ENCODE measurements around the gene ANTKMT. TPM values are rescaled to one million over a fixed set of nuclear protein-coding genes. Genes with fewer than 3 reads are reported as not detected.

Gene ANTKMT
- total and polyA plus RNA-seq, 2 of the 8 experiments (the other 6 are each of a cell fraction or from before 2014, with no cell fraction given), result 26.5 to 26.6 TPM

- Histone ChIP-seq H3K18ac (ENCODE audit: extremely low read depth, low read length) (no peak overlapping the region), H3K27me3 (replicated peaks in 1 of 4; ENCODE audit: control insufficient read depth in 3 of 4, extremely low read depth in 1 of 4, insufficient read depth in 3 of 4, low read length in 3 of 4) (no peaks in the 10 kb centered on the region), H3K56ac (replicated peaks; ENCODE audit: insufficient read length, low read depth, low read length) (no peak overlapping the region), H2AK5ac (ENCODE audit: low read depth, low read length) (no peak overlapping the region), H2BK120ac (replicated peaks; ENCODE audit: low read depth, low read length) (no peak overlapping the region), H3K79me2 (ENCODE audit: control insufficient read depth in 1 of 2, insufficient read depth in 2 of 2, low read length in 2 of 2) (no peaks in the 10 kb centered on the region), H3K27ac (ENCODE audit: low read depth, low read length) (no peak overlapping the region), H4K8ac (ENCODE audit: extremely low read depth, insufficient read depth, low read length) (no peak overlapping the region), H3K23me2 (ENCODE audit: low read depth, low read length) (no peaks in the 10 kb centered on the region; the same call in 1 of the 2 replicates), H2BK20ac (ENCODE audit: low read length) (no peak overlapping the region), H2BK5ac (ENCODE audit: low read depth, low read length) (no peak overlapping the region; the same call in 1 of the 2 replicates), H4K91ac (replicated peaks; ENCODE audit: insufficient read length, low read length) (no peak overlapping the region), H2BK12ac (ENCODE audit: low read depth, low read length) (no peak overlapping the region), H3K14ac (ENCODE audit: insufficient read length) (no peak overlapping the region), H3K79me1 (ENCODE audit: low read depth, low read length) (no peaks in the 10 kb centered on the region), H3K4ac (replicated peaks; ENCODE audit: insufficient read length, low read depth, low read length) (no peak overlapping the region), H3K9ac (replicated peaks in 1 of 4; ENCODE audit: extremely low read depth in 1 of 4, low read depth in 3 of 4, low read length in 3 of 4) (no peak overlapping the region), H3K4me2 (ENCODE audit: insufficient read depth in 1 of 2, low read depth in 2 of 2, low read length in 2 of 2) (no peak overlapping the region), H3K9me3 (ENCODE audit: insufficient read depth in 2 of 2, low read depth in 1 of 2, low read length in 1 of 2) (no peaks in the 10 kb centered on the region), H2AFZ (ENCODE audit: low read length) (no peak overlapping the region), H4K20me1 (replicated peaks in 1 of 2; ENCODE audit: control insufficient read depth in 1 of 2, insufficient read depth in 2 of 2, low read length in 2 of 2) (no peaks in the 10 kb centered on the region), H3K36me3 (ENCODE audit: control insufficient read depth in 2 of 4, insufficient read depth in 4 of 4, low read length in 3 of 4) (no peaks in the 10 kb centered on the region), H3K23ac (ENCODE audit: insufficient read length) (no peak overlapping the region), H4K5ac (ENCODE audit: insufficient read length, low read depth, low read length) (no peak overlapping the region), H3K4me1 (replicated peaks in 1 of 4; ENCODE audit: control insufficient read depth in 3 of 4, insufficient read depth in 4 of 4, low read length in 3 of 4) (peaks cover 0 to 8% (median 6%) of the 10 kb centered on the region in 4 experiments; a peak in 5 of 7 replicates), H3K4me3 (ENCODE audit: extremely low read depth in 1 of 4, insufficient read depth in 2 of 4, low read depth in 3 of 4, low read length in 4 of 4) (no peak overlapping the region), H2BK15ac (ENCODE audit: low read length) (no peak overlapping the region)
- ChIA-PET CTCF (ENCODE audit: partially characterized antibody) (interaction anchor here (0.6 to 1.7 kb wide), 7 partner anchors 10 to 62 kb away, joined by 3 to 5 read pairs (median 4); partner anchors contain the start of gene CIAO3), POLR2A (ENCODE audit: partially characterized antibody) (interaction anchor here (1.0 to 2.3 kb wide), 4 partner anchors 11 to 49 kb away, joined by 3 to 7 read pairs (median 4); partner anchors contain the start of gene ANTKMT)
- FAIRE-seq (no peak), DNase-seq (ENCODE audit: low read depth in 1 of 2, low spot score in 2 of 2) (no peak)
- 93% methylated on average over 18 of the region's 19 CpGs; no CpG with 5 or more reads in 1 of the 2 experiments for WGBS, 2 experiments (ENCODE audit: extremely low coverage in 1 of 2, insufficient coverage in 1 of 2, insufficient read length in 1 of 2, insufficient replicate concordance in 2 of 2, low coverage in 1 of 2, low lambda C conversion rate in 2 of 2, missing lambda C conversion rate in 1 of 2)
- no peak for TF ChIP-seq ATF3 (IDR thresholded peaks at IDR 0.05; ENCODE audit: insufficient read depth, low read depth, low read length)
- no peak for TF ChIP-seq SIRT6 (IDR thresholded peaks at IDR 0.05; ENCODE audit: low read length)
- no peak for TF ChIP-seq SP1 (IDR thresholded peaks at IDR 0.05; ENCODE audit: low read depth, low read length)
- no peak for TF ChIP-seq GTF2F1 (IDR thresholded peaks at IDR 0.05; ENCODE audit: borderline replicate concordance, low read depth, low read length)
- no peak for TF ChIP-seq RXRA (IDR thresholded peaks at IDR 0.05; ENCODE audit: insufficient read depth, low read depth, low read length)
- TF ChIP-seq RBBP5 (IDR thresholded peaks at IDR 0.05; ENCODE audit: borderline replicate concordance, low read depth, low read length), result no peak
- no peak for TF ChIP-seq CTCF (IDR thresholded peaks at IDR 0.05; ENCODE audit: control extremely low read depth in 1 of 3, insufficient read depth in 1 of 3, low read depth in 1 of 3, low read length in 3 of 3)
- TF ChIP-seq SAP30 (IDR thresholded peaks at IDR 0.05; ENCODE audit: insufficient read depth, insufficient replicate concordance, low read length), result no peak
- TF ChIP-seq SP4 (IDR thresholded peaks at IDR 0.05; ENCODE audit: low read length), result no peak
- TF ChIP-seq KDM1A (IDR thresholded peaks at IDR 0.05; ENCODE audit: borderline replicate concordance, low read length), result no peak
- TF ChIP-seq NRF1 (IDR thresholded peaks at IDR 0.05; ENCODE audit: low read depth, low read length), result no peak
Measured at GRCh38 chr16:769934-770333, 49.0 kb downstream of the ANTKMT start.
